Right lobe of liver (tissue), 4 donors: ENCODE results near the gene CFAP92.

Experiments
- POLR2A ChIP-seq: fragments of 450-650 bp; IDR thresholded peaks from one replicate; pipeline ENCODE4 v1.6.1; 2017; ENCODE audit warnings: antibody characterized with exemption, mild to moderate bottlenecking
- TF ChIP-seq, protein P1 (sequence below), 4 donors: fragments of 200-600 bp in 3 of 4; fragments of 450-650 bp in 1 of 4; IDR thresholded peaks; one replicate each; pipeline versions ENCODE4 v1.5.1 to v1.8.0; 2016 to 2022; ENCODE audit warnings: antibody characterized with exemption in 4 of 4, mild to moderate bottlenecking in 2 of 4
- donor health status: DM: no; HTN: no; CAD: no.
- donor health status: DM: no; HTN: no; CAD: no.
- donor health status: DM: no; HTN: yes; CAD: no.

DNA sequence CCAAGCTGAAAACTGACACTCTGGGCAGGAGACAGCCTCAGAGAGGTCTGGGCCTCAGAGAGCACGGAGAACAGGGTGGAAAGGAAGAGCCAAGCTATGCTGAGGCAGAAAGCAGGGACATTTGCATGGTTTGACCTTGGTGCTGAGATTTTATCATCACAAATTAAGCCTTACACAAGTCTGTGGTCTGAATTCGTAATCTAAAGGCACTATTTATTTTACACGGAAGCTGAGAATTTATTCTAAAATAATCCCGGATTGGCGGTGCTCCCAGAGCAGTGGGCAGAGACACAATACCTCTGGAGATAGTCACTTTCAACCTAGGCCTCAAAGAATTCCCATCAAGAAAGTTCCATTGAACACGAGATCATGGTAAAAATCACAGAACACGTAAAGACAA lies 47.5 kb downstream of the CFAP92 start:
- TF ChIP-seq, protein P1, sequence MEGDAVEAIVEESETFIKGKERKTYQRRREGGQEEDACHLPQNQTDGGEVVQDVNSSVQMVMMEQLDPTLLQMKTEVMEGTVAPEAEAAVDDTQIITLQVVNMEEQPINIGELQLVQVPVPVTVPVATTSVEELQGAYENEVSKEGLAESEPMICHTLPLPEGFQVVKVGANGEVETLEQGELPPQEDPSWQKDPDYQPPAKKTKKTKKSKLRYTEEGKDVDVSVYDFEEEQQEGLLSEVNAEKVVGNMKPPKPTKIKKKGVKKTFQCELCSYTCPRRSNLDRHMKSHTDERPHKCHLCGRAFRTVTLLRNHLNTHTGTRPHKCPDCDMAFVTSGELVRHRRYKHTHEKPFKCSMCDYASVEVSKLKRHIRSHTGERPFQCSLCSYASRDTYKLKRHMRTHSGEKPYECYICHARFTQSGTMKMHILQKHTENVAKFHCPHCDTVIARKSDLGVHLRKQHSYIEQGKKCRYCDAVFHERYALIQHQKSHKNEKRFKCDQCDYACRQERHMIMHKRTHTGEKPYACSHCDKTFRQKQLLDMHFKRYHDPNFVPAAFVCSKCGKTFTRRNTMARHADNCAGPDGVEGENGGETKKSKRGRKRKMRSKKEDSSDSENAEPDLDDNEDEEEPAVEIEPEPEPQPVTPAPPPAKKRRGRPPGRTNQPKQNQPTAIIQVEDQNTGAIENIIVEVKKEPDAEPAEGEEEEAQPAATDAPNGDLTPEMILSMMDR (IDR thresholded peaks at IDR 0.05), result no peak
- no peak for TF ChIP-seq POLR2A
